ENCODE measurements around the gene CSRP2.

- TF ChIP-seq CTCF (conservative IDR thresholded peaks at IDR 0.05 in 1 of 2, IDR thresholded peaks at IDR 0.05 in 1 of 2; ENCODE audit: extremely low read depth in 1 of 2, insufficient read depth in 1 of 2, low read depth in 1 of 2, low read length in 2 of 2) (no peak), EZH2 (IDR thresholded peaks at IDR 0.05; ENCODE audit: borderline replicate concordance, low read length) (no peak)
Observed at GRCh38 chr12:76859611-76860010, 19.2 kb downstream of the CSRP2 start.

Measured in mammary epithelial cell (primary cell).